COR-L47 (cell line): ENCODE data around the gene SPHK2.
"Not testable (repeated sequence)": the region's sequence is repeated elsewhere in the genome, so short reads cannot be mapped to it uniquely, and the experiment has no call there.

Experiments used
- DNase-seq: peaks from one replicate; lab custom pipeline; 2025; lab: John Stamatoyannopoulos, UW

Gene SPHK2

DNA sequence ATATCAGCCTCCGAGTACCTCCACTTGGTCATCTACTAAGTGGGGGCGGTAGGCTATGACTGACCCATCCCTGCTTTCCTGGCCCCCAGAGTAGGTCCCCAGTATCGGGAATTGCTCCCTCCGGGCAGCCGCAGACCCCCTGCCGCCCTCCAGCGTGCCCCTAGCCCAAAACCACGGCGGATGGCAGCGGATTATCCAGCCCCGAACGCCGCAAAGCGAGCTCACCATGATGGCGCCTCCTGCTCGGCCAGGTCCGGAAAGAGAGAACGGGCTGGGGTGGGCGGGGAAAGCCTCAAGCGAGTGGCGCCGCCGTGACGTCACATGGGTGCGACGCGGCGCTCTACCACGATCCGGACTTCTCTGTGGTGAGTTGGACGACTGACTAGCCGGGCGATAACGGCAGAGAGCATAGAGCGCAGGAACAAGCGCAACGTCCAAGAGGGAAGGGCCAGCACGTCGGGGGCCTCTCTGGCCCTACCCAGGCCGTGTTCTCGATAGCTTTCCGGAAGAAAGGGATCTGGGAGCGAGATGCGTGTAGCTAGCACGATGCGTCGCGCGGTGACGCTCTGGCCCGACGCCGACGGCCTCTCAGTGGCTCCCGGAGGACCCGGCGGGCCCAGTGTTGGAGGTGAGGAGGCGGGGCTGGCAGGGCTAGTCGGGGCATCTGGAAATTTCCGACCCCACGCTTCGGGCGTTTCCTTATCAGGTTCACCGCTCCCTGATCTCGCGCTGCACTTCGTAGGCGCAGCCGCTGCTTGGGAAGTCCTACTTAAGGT is at the start of gene SPHK2, which contains the start of gene RPL18:
SPHK2 (plus strand) TSS at position 591 of the 776 bp plus-strand sequence. CDS start 1,009 bp downstream, outside the sequence.
RPL18 (minus strand) TSS at position 263 of the 776 bp plus-strand sequence; CDS start at position 228, 35 bp downstream.
- peak; percentile 99 for DNase-seq

GRCh38 chr19:48569814-48570213 is 49.5 kb upstream of the SPHK2 start:
- no peak for DNase-seq

- no peak for DNase-seq
These were observed 47.7 kb upstream of the SPHK2 start for GRCh38 chr19:48571378-48572162.

- no peak for DNase-seq
These were observed 46.2 kb upstream of the SPHK2 start for GRCh38 chr19:48573163-48573505.

DNA sequence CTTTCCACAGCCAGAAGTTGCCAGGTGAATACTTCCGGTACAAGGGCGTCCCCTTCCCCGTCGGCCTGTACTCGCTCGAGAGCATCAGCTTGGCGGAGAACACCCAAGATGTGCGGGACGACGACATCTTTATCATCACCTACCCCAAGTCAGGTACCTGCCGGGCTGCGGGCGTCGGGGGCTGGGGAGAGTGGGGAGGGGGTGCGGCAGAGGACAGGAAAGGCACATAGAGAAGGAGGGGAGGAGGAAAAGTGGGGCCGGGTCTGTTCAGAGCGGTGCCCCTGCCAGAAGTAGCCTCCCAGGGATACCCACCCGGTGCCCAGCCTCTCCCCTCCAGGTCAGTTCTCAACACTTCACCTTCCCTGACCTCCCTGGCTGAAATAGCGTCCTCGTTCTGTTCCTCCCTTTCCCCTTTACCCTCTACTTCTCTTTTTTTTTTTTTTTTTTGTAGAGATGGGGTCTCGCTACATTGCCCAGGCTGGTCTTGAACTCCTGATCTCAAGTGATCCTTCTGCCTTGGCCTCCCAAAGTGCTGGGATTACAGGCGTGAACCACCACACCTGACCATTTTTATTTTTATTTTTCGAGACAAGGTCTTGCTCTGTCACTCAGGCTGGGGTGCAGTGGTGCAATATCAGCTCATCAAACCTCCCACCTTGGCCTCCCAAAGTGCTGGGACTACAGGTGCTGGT is 43.2 kb upstream of the SPHK2 start:
- DNase-seq, result no peak

DNA sequence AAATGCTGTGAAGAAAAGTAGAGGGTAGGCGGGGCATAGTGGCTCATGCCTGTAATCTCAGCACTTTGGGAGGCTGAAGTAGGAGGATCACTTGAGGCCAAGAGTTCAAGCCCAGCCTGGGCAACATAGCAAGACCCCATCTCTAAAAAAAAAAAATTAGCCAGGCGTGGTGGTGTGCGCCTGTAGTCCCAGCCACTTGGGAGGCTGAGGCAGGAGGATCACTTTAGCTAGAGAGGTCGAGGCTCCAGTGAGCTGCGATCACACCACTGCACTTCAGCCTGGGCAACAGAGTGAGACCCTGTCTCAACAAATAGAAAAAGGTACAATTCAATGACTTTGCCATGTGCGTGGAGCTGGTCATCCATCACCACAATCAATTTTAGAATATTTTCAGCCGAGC is 41.4 kb upstream of the SPHK2 start:
- not testable (repeated sequence) for DNase-seq

GRCh38 chr19:48578891-48579290 is 40.4 kb upstream of the SPHK2 start:
- DNase-seq, result no peak

- no peak for DNase-seq
These were observed 37.1 kb upstream of the SPHK2 start for GRCh38 chr19:48582168-48582567.

DNA sequence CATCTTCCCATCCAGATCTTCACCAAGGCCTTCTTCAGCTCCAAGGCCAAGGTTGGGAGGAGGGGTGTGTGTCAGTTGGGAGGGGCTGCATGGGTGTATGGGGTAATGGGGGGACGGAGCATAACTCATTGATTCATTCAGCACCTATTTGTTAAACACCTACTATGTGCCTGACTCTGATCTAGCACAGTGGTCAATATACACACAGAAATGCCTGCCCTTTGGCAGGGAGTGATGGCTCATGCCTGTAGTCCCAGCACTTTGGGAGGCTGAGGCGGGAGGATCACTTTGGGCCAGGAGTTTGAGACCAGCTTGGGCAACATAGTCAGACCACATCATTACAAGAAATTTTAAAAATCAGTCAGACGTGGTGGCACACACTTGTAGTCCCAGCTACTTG is 31.9 kb upstream of the SPHK2 start:
- DNase-seq, result no peak

- DNase-seq, result peak; percentile 89
These were observed 30.5 kb upstream of the SPHK2 start for GRCh38 chr19:48588670-48589401.

GRCh38 chr19:48591021-48591420 is 28.3 kb upstream of the SPHK2 start:
- no peak for DNase-seq

DNA sequence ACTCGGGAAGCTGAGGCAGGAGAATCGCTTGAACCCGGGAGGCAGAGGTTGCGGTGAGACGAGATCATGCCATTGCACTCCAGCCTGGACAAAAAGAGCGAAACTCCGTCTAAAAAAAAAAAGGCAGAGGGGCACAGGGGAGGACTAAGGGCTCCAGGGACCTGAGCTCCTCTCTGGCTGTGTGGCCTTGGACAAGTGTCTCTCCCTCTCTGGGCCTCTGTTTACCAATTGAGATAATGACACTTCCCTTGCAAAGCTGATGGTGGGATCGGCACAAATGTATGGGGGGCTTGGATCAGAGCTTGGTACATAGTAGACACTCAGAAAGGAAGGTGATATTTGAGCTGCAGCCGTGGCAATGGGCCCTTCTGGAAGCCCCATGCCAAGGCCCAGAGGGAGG is 24.1 kb upstream of the SPHK2 start:
- DNase-seq, result no peak

GRCh38 chr19:48595833-48596232 is 23.5 kb upstream of the SPHK2 start:
- DNase-seq, result no peak

GRCh38 chr19:48596237-48596636 is 23.1 kb upstream of the SPHK2 start:
- DNase-seq, result no peak

GRCh38 chr19:48596679-48597465 is 22.4 kb upstream of the SPHK2 start:
- no peak for DNase-seq

DNA sequence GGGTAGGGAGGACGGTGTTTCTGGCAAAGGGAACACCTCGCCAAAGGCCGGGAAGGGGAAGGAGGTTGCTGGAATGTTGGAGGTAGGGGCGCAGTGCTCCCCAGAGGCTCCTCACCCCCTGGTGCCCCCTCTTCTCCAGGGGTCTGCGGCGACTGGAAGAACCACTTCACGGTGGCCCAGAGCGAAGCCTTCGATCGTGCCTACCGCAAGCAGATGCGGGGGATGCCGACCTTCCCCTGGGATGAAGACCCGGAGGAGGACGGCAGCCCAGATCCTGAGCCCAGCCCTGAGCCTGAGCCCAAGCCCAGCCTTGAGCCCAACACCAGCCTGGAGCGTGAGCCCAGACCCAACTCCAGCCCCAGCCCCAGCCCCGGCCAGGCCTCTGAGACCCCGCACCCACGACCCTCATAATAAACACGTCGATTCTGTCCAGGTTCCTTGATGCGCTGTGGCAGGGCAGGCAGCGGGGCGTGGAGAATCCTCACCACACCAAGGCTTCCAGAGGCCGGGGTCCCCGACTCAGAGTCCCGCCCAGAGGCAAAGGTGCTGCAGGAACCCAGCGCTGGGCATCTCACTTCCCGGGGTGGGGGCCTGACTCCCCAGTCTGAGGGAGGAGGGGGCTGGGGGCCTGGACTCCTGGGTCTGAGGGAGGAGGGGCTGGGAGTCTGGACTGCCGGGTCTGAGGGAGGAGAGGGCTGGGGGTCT is 20.2 kb upstream of the SPHK2 start:
- DNase-seq, result no peak

GRCh38 chr19:48600679-48601417 is 18.5 kb upstream of the SPHK2 start:
- DNase-seq, result no peak

- no peak for DNase-seq
These were observed 16.3 kb upstream of the SPHK2 start for GRCh38 chr19:48603001-48603400.

DNA sequence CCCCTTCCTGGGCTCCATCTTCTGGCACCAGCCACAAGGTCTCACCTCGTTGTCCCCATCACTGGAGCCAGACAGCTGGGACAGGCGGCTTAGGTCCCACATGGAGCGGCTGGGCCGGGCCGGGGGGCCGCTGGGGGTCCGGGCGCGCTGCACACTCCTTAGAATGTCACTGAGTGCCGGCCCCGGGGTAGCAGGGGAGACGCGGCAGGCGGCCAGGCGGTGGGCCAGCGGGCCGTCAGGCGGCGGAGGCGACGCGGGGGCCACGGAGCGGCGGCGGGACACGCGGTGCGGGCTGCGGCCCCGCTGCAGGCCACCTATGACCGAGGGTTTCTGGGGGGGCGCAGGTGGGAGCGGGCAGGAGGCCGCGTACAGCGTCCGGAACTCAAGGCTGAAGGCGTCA is 15.9 kb upstream of the SPHK2 start:
- no peak for DNase-seq

DNA sequence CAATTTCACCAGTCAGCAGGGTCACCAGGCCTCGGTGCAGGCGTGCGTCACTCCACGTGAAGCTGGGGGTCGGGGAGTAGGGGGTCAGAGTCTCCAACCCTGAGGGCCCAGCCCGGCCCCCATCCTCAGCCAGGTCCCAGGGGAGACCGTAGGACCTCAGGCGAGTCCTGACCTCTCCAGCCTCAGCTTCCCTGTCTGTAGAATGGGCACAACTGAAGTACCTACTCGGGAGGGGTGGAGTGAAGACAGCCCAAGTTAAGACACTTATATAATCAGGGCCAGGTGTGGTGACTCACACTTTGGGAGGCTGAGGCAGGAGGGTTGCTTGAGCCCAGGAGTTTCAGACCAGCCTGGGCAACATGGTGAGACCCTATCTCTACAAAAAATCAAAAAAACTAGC is 15.5 kb upstream of the SPHK2 start:
- no peak for DNase-seq
